ENCODE results near the gene TSPAN4.

The TSPAN4 gene

GRCh38 chr11:837189-837989 is 5.3 kb upstream of the TSPAN4 start:
- no peak for DNase-seq

DNA sequence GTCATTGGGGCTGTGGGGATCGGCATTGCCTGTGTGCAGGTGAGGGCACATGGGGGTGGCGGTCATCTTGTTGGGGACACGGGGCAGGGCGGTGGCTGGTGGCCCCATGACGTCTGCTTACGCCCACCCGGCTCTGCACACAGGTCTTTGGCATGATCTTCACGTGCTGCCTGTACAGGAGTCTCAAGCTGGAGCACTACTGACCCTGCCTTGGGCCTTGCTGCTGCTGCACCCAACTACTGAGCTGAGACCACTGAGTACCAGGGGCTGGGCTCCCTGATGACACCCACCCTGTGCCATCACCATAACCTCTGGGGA is 4.7 kb upstream of the TSPAN4 start:
- DNase-seq = no peak

GRCh38 chr11:838441-839279 is 4.0 kb upstream of the TSPAN4 start:
- DNase-seq = no peak

DNA sequence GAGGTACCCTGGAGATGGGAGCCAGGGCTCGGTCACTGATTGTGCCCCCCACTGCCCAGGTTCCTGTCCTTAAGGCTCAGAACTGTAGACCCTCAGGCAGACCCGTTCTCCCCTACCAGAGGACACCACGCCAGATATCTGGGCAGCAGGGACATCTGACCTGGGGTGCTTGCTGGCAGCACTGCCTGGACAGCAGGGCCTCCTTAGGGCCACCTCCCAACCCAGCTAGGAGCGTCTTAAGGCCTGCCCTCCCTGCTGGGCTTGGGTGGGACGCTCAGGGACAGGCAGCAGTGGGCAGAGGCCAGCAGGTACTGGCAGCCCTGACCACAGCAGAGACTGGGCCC is 3.4 kb upstream of the TSPAN4 start:
- DNase-seq = no peak

DNA sequence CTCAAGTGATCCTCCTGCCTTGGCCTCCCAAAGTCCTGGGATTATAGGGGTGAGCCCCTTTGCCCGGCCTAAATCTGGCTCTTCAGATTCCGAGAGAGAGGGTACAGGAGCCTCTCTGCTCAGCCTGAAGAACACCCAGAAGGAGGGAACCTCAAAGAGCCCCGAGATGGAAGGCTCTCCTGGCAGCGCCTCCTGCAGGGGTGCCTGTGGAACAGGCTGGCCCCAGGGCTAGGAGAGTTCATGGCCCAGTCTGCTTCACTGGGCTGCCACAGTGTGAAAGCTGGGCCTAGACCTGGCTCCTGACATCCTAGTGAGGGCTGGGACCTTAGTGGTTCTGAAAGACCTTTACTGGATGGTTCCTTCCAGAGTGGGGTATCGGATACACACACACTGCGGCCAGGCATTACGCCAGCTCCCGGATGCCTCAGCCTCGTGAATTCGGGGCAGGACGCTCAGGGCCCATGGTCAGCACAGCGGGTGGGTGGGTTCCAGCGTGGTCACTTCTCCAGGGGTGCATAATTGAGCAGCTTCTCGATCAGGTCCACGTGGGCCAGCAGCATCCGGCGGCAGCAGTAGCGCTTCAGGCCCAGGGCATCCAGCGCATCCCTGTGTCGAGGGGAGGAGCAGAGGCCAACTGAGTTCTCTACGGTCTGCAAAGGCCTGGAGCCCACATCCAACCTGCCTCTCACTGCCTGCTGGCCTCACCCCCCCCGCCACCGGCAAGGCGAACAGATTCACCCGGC is 2.6 kb upstream of the TSPAN4 start:
- no peak for DNase-seq

DNA sequence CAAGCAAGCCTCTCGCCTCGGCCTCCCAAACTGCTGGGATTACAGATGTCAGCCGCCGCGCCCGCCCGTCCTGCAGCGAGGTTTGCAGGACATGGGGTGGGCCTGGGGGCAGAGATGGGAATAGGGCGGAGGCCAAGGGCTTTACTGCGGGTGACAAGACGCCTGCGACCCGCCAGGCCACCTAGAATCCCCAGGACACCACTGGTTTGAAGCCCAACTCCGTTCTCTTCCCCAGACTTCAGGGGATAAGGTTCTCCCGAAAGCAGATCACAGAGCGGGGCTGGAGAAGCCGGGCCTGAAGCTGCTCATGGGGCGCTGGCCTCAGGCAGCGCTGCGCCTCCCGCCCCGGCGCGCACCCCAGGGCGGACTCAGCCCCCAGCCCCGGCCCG is 677 bp upstream of the TSPAN4 start:
- DNase-seq = no peak

DNA sequence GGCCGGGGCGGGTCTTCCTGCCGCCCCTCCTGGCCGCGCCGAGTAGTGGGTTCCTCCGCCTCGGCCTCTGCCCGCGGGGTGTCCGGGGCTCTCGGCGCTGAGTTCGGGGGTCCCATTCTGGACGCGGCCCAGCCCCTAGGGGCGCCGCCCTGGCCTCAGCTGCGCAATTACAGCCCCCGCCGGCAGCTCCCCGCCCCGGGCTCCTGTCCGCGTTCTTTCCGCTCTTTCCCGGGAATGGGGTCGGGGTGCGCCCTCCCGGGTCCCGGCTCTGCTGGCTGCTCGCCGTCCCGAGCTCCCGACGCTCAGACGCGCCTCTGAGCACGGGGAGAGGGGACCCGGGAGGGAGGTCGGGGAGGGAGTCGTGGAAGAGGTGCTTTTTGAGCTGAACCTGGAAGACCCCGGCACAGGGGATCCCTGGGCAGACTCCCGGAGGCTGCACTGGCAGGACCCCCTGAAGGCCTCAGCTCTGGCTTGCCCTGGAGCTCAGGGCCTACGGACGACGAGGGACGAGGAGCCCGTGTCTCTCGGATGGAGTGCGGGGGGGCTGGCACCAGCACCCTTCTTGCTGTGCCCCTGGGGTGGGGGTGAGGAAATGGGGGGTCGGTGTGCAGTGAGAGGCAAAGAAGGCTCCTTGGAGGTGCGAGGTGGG is 558 bp downstream of the TSPAN4 start:
- no peak for DNase-seq

GRCh38 chr11:843818-844692 is 1.4 kb downstream of the TSPAN4 start:
- no peak for DNase-seq

- no peak for DNase-seq
Measured at GRCh38 chr11:844693-845644, 2.3 kb downstream of the TSPAN4 start.

DNA sequence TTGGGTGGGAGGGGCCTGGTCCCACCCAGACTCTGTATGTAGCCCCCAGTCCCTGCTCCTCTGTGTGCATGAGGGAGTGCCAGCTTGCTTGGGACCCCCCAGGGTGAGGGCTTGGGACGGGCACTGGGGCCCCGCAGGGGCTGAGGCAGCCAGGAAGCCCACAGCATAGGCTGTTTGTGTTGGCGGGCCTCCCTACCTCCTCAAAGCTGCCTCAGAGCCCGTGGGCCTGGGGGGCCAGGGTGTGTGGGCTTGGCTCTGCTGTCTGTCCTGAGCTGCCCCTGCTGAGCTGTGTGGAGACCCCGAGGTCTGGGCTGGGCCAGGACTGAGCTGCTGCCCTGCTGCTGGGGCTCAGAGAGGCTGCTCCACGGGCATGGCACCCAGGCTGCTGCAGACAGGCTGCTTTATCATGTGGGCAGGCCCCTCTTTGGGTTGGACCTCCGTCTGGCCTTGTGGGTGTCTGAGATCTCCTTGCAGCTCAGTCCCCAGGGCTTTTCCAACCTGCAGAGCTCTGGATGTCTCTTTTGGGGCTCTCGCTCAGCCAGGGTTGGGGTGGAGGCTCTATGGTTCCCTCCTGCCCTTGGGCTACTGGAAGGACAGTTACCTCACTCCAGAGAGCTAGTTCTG is 3.3 kb downstream of the TSPAN4 start:
- no peak for DNase-seq

DNA sequence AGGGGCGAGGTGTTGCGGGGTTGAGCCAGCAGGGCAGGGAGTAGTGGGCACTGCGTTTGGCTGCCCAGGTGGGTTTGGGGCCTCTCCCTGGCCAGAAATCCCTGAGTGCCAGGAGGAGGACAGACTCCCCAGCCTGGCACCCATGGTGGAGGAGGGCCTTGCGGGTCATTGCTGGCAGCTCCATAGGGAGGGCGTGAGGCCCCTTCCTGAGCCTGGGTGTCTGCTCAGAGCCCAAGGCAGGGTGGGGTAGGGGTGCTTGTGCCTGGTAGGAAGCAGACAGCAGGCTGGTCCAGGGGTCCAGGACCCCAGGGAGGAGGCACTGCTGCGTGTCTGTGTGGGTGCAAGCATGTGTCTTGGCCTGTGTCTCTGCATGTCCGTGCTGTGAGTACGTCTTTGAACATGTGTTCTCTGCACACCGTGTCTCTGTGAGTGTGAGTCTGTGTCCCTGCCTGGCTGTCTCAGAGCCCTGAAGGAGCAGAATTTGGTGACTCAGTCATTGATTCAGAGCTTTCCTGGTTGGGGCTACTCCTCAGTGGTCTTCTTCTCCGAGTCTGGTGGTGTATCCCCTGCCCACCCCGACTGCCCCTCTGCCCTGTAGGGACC is 3.9 kb downstream of the TSPAN4 start:
- DNase-seq = no peak

DNA sequence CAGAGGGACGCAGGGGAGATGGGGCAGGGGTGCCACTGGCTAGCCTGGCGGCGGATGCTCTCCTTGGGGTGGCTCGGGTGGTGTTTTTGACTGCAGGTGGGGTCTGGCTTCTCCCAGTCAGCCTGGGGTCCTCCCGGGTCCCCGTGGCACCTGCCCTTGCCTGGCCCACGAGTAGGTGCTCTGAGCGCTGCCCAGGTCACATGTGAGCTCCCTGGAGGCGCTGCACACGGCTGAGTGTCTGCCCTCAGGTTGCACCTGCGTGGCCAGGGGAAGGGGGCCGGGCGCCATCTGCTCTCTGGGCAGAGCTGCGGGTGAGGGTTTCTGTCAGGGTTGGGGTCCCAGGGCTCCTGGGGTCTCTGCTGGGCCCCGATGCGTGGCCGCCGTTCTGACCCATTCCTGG is 5.2 kb downstream of the TSPAN4 start:
- DNase-seq = no peak

- DNase-seq = no peak
Measured at GRCh38 chr11:848380-848931, 5.8 kb downstream of the TSPAN4 start.

DNA sequence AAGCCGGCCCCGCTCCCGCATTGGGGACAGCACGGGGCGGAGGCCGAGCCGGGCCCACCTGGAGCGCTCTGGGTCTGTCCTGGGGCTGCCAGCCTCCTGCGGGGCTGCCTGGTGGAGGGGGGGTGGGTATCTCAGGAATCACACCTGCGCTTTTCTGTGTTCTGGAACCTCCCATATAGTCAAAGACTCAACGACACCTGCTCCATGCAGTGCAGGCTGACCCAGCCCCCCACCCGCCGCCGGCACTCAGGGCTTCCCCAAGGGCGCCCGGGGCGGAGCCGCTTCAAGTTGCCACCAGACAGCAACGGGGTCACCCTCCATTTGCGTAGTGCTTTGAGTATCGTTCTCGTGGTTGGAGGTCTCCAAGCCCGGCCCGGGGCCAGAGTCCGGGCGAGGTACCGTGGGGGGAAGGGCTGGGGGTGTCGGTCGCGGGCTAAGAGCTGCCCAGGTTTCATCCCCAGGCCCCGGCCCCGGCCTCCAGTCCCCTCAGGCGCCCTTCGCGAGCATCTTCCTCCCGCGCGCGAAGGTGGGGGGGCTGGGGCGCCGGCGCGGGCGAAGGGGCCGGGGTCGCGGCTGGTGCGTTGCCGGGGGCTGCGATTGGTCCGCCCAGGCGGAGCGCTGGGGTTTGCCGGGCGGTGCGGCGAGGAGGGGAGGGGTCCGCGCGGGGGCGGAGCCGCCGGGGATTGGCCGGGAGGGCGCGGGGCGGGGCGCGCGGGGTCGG is 6.6 kb downstream of the TSPAN4 start:
- no peak for DNase-seq

DNA sequence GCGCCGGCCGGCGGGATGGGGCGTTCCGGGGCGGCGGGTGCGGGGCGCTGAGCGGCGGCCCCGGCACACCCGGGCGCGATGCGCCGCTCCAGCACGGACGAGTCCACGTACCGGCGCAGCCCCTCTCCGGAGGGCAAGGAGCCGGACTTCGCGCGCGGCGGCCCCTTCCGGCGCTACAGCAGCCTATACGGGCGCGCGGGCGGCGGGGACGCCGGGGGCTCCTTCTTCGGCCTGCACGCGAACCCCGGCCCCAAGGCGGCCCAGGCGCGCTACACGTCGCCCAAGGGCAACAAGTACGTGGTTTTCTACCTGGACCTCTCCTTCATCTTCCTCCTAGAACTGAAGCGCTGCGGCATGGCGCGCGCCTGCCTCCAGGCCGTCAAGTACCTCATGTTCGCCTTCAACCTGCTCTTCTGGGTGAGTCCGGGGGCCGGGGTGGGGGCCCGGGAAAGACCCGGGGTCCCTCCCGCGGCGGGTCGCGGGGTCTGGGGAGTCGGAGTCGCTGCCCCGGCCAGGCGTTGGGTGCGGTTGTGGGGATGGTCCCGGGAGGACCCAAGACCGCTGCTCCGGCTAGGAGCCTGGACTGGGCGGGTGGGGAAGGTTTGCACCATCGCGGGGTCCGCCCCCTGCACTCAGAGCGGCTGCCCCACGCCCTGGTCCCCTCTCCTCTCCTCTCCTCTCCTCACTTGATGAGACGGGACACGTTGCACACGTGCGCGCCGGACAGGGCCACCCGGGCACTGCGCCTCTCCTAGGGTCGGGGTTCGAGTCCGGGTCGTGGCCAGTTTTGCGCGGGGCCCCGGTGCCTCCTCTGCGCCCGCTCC is 7.5 kb downstream of the TSPAN4 start:
- no peak for DNase-seq

GRCh38 chr11:850775-851763 is 8.4 kb downstream of the TSPAN4 start:
- DNase-seq = no peak

DNA sequence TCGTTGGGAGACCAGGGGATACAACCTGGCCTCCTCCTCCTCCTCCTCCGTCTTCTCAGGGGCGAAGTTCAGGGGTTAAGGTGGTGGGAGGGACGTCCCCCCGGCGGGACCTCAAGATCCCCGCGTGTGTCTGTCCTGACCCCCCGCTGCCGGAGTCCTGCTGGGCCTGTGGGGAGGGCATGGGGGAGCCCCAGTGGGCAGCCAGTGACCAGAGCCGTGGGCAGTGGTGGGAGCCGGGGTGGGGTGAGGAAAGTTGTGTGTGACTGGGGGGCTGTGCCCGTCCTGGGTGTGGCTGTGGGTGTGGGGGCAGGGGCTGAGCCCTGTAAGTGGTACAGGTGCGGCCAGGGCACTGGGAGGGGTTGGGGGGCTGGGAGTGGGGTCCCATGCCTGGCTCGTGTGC is 10.1 kb downstream of the TSPAN4 start:
- DNase-seq = no peak
